ENCODE results near the gene PRSS12.
"Not testable (repeated sequence)": the region's sequence is repeated elsewhere in the genome, so short reads cannot be mapped to it uniquely, and the experiment has no call there.

Gene PRSS12

GRCh38 chr4:118317691-118318090 lies 35.1 kb downstream of the PRSS12 start:
- no peak for DNase-seq

DNA sequence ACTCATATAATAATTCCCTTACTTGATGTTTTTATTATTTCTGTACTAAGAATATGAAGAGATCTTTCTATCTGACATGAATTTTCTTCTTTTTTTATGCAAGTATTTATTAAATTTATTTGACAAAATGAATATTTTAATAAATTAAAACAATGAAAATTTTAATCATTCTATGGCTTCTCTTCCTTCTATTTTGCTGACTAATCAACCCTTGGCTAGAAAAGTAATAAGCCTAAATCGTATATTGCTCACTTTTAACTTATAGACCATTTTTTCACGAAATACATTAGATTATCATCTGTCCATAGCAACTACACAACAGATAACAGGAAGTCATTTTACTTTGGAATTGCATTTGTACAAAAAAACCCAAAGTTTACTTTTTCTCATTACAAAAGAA lies 38.6 kb downstream of the PRSS12 start:
- DNase-seq: no peak

GRCh38 chr4:118313098-118313497 lies 39.7 kb downstream of the PRSS12 start:
- no peak for DNase-seq

- no peak for DNase-seq
These were observed 44.3 kb downstream of the PRSS12 start for GRCh38 chr4:118308306-118309030.

- no peak for DNase-seq
These were observed 45.2 kb downstream of the PRSS12 start for GRCh38 chr4:118307643-118308042.

- DNase-seq: not testable (repeated sequence)
These were observed 53.2 kb downstream of the PRSS12 start for GRCh38 chr4:118299619-118300018.

DNA sequence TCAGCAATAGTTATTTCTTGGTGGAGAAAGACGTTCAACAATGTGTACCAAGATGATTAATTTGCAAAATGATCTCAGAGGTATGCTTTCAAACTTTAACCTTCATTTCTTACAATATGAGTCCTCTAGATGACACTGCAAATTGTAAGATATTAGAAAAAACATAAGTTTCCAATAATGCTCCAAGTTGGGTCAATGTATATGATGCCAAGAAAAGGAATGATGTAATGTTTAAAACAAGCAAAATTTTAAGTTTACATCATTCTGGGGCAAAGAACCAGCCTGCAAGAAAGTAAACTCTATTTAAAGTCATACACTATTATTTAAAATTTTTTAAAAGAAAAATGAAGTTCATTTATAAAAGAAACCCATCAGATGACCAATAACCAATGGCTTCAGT lies 56.1 kb downstream of the PRSS12 start:
- DNase-seq: no peak

DNA sequence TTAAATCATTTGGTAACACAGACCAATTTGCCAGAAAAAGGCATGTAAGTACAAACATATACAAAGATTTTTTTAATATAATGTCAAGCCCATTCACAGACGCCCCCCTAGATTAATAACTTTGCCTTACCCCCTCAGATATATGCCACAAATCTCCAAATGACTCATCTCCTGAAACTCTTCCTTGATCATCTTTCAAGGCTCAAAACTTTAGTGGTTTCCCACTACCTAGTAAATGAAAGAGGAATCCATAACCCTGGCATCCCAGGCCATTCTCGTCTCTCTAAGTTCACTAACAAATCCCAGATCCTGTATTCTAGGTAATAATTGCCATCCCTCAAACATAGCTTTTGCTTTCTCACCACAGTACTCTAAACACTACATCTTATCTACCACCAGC lies 61.9 kb downstream of the PRSS12 start:
- DNase-seq: no peak

- DNase-seq: no peak
These were observed 63.0 kb downstream of the PRSS12 start for GRCh38 chr4:118289794-118290193.

- no peak for DNase-seq
These were observed 64.9 kb downstream of the PRSS12 start for GRCh38 chr4:118287711-118288451.

GRCh38 chr4:118286685-118287084 lies 66.1 kb downstream of the PRSS12 start:
- no peak for DNase-seq

DNA sequence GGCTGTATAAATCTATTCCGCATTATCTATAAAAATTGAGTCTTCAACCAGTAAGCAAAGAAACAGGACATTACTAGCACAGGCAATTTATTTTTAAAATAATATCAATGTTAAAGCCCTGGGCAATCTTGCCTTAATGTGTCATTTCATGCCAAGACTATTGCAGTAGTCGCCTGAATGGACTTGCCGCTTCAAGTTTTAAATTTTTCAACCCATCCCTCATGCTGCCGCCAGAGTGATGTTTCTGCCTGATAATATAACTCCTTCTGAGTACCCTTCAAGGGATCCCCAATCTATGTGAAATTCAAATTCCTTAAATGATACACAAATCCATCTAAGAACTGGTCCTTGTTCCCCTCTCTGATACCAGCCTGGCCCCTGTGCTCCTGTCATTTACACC lies 66.9 kb downstream of the PRSS12 start:
- no peak for DNase-seq

GRCh38 chr4:118284169-118284568 lies 68.6 kb downstream of the PRSS12 start:
- no peak for DNase-seq

DNA sequence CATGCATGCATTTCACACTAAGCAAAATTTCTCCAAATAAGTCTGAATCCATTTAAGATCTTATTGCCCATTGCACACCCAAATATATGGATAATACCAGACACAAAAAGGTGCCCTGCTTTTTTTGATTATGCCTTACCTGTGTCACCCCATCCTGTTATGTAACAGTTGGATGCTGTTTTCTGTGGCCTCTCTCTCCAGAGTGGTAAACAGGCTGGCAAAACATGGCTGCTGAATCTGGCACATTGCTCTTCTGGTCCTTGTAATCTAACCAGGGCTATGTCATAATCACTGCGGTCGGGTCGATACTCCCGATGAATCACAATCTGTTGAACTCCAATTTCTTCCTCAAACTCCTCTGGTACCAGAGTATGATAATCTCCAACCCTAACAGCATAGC lies 70.1 kb downstream of the PRSS12 start:
- no peak for DNase-seq

DNA sequence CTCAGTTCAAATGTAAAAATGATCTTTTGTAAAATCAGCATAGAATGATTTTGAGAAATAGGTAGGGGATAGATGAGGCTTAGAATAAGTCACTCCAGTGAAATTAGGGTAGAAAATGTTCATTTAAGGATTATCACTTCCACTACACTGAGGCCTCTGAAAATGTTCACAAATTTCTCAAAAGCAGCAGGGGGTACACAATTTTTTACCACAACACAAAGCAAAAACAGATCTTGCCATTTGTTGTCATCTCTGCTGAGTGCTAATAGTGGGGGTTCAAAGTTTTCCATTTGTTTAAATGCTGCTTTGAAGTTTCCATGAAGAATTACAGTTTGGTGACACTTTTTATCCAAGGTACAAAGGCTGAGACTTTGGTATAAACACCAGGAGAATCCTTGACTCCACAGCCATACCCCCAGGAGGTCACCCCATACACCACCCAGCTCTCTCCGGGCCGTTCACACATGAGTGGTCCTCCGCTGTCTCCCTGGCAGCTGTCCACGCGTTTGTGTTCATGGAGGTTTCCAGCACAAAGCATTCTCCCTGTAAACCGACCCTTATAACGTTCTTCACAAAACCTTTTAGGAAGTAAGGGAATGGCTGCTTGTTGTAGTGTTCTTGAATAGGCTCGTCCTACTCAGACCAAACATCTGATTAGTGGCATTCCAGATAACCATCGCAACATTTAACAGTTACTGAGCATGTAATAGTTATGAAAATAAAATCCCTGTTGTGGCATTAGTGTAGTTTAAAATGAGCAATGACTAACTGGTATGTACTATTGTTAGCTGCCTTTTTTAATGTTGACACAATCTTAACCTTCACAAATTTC lies 71.0 kb downstream of the PRSS12 start:
- no peak for DNase-seq

DNA sequence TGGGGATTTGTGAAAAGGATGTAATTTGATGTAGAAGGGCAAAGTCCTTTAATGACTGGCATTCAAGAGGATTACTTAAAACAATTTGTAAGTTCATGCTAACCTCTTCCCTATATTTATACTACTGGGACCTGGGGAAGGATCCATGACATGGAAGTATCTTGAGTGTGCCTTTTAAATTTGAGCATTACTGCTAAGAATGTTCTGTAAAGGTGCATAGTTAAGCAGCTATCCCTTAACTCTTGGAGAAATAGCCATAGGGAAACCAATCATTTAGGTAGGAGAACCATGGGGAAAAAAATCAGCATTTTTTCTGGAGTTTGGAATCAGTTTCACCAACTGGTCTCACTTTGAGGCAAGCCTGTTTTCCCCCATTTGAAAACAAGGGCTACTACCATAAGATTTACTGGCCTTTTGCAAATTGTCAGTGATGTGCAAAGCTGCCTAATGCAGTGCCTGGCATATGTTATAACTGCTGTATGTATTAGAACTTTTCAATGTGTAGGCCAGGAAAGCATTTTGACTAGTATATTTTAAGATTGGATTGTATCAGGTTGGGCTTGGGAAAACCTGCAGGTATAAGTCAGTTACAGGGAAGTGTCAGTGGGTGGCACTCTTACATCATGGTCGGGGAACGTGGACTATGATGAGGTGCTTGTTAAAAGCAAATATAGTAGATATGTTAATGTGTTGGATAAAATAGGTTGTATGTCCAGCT lies 72.1 kb downstream of the PRSS12 start:
- no peak for DNase-seq

GRCh38 chr4:118279920-118280432 lies 72.8 kb downstream of the PRSS12 start:
- no peak for DNase-seq

- no peak for DNase-seq
These were observed 73.5 kb downstream of the PRSS12 start for GRCh38 chr4:118279328-118279727.

DNA sequence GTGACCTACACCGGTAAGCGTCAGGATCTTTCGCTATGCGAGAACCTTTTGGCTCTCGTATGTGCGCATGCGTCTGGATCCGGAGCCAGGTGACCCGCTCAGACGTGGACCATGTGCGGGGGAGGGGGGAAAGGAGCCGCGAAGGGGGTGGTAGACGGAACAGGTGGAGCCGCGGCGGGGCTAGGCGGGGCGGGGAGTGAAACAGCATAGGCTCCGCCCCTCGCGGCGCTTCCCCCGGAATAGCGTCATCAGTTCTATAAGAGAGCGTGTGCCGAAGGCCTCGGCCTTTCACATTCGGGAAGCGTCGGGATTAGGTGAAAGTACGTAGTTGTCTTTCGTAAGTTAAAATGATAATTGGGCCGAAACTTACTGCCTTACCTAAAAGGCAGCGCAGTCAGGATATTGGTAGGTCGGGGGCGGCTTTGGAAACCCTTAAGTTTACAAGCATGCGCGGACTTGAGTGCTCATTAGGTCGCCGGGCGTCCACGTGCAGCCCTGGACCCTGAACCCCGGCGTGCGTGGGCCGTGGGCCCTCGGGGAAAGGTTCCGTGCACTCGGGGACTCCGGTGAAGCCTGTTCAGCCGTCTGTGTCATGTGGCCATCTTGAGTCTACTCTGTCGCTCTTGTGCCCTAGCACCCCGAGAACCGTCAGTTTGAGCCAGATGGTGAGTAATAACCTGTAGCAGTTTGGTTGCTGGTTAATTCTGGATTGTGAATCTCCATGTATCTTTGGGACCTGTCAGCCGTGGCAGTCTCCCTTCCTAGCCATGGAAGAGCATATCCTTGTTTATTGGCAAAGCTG lies 74.1 kb downstream of the PRSS12 start:
- DNase-seq: peak; percentile 23

- DNase-seq: no peak
These were observed 75.6 kb downstream of the PRSS12 start for GRCh38 chr4:118277243-118277642.

DNA sequence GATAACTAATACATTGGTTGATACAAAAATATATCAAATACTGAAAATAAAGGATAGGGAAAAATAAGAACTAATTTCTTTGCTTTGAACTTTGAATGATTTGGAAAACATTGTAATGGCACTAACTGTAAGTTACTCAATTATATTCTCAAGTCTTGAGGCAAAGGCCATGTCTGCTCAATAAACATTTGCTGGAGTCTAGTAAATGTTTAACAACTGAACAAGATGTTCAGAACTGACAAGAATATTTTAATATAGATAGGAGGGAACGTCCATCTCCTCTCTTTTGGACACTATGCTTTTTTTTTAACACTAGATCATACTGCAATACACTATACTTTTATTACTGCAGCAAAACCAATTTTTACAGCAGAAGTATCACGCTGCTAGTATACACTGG lies 76.2 kb downstream of the PRSS12 start:
- DNase-seq: no peak

- DNase-seq: no peak
These were observed 79.2 kb downstream of the PRSS12 start for GRCh38 chr4:118273642-118274041.
